Measurements from ENCODE around the gene LYPD8. TPM values are rescaled to one million over a fixed set of nuclear protein-coding genes. Genes with fewer than 3 reads are reported as not detected.
A peak's percentile ranks its signal among the peaks of the same experiment; 100 is the strongest.

Gene LYPD8
- total RNA-seq, 2 experiments from 2014 or later: not detected

DNA sequence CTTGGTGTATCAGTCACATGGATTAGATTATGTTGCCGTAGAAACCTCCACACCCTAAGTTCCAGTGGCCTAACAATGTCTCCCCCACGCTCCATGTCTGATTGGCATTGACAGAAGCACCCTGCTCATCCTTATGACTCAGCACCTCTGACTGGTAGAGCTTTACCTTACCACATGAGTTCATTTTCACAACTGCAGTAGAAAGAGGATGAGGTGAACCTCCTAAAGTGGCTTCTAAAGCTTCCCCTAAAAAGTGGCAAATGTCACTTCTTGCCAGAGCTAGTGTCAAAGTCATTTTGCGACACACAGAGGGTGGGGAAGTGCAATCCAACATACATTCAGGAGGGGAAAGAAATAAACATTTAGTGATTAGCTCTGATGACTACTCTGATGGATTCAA is 30.6 kb upstream of the LYPD8 start:
- intact Hi-C loops (cut with DNase I, micrococcal nuclease): no loop called here
- H3K4me1 ChIP-seq (ENCODE audit: insufficient read depth, low read length): no peaks in the 10 kb centered on the region
- TF ChIP-seq, protein P1, sequence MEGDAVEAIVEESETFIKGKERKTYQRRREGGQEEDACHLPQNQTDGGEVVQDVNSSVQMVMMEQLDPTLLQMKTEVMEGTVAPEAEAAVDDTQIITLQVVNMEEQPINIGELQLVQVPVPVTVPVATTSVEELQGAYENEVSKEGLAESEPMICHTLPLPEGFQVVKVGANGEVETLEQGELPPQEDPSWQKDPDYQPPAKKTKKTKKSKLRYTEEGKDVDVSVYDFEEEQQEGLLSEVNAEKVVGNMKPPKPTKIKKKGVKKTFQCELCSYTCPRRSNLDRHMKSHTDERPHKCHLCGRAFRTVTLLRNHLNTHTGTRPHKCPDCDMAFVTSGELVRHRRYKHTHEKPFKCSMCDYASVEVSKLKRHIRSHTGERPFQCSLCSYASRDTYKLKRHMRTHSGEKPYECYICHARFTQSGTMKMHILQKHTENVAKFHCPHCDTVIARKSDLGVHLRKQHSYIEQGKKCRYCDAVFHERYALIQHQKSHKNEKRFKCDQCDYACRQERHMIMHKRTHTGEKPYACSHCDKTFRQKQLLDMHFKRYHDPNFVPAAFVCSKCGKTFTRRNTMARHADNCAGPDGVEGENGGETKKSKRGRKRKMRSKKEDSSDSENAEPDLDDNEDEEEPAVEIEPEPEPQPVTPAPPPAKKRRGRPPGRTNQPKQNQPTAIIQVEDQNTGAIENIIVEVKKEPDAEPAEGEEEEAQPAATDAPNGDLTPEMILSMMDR (IDR thresholded peaks at IDR 0.05): no peak
- Mint-ChIP-seq H3K27ac (no peak overlapping the region), H3K4me1 (ENCODE audit: low read depth) (no peaks in the 10 kb centered on the region), H3K4me3 (no peak overlapping the region), H3K27me3 (peaks cover 21% of the 10 kb centered on the region), H3K36me3 (ENCODE audit: low read depth) (no peaks in the 10 kb centered on the region), H3K9me3 (no peaks in the 10 kb centered on the region)
- H3K9me3 ChIP-seq (ENCODE audit: control insufficient read depth in 1 of 2, insufficient read depth in 1 of 2, low read length in 2 of 2): peaks cover 0 to 5% of the 10 kb centered on the region in 2 experiments
- ChIA-PET CTCF (no interaction called here), POLR2A (no interaction called here)
- DNase-seq: peak in 2 of 14 experiments; percentile 7 to 26
- H3K4me3 ChIP-seq (ENCODE audit: low read length): no peak overlapping the region
- H3K27me3 ChIP-seq (ENCODE audit: control insufficient read depth in 1 of 2, insufficient read depth in 2 of 2, low read length in 2 of 2): peaks cover 0 to 9% of the 10 kb centered on the region in 2 experiments
- H3K36me3 ChIP-seq (ENCODE audit: insufficient read depth, low read length): no peaks in the 10 kb centered on the region
- no peak for ATAC-seq (ENCODE audit: poor library complexity)
- H3K27ac ChIP-seq (ENCODE audit: low read depth in 1 of 2, low read length in 2 of 2): no peak overlapping the region

DNA sequence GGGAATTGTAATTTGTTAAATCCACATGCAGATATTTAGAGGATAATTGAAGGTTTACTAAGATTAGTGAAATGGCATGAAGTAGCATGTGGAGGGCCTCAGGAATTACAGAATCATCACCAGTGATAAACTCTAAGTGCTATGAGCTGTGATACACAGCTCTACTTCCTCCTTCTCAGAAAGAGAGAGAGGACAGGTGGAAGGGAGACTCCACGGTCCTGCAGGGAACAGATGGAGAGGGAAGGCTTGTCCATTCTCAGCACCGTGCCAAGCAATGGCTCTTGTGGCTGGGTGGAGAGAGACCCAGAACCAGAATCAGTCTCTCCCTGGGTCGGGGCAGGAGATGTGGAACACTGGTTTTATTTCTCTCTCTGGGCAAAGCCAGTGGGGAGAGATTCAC is 27.8 kb upstream of the LYPD8 start:
- ChIA-PET CTCF (no interaction called here), POLR2A (no interaction called here)
- H3K4me1 Mint-ChIP-seq (ENCODE audit: low read depth): no peaks in the 10 kb centered on the region

GRCh38 chr1:248782416-248783141 is 27.0 kb upstream of the LYPD8 start:
- peaks cover 5% of the 10 kb centered on the region for H3K9me3 Mint-ChIP-seq
- Histone ChIP-seq H3K27me3 (ENCODE audit: control insufficient read depth in 1 of 2, insufficient read depth in 2 of 2, low read length in 2 of 2) (peaks cover 6 to 11% of the 10 kb centered on the region in 2 experiments), H3K4me1 (ENCODE audit: insufficient read depth, low read length) (no peaks in the 10 kb centered on the region), H3K36me3 (ENCODE audit: insufficient read depth, low read length) (no peaks in the 10 kb centered on the region), H3K27ac (ENCODE audit: low read depth in 1 of 2, low read length in 2 of 2) (no peak overlapping the region), H3K4me3 (ENCODE audit: low read length) (no peak overlapping the region), H3K9me3 (ENCODE audit: control insufficient read depth in 1 of 2, insufficient read depth in 1 of 2, low read length in 2 of 2) (peaks cover 5 to 6% of the 10 kb centered on the region in 2 experiments)
- no peaks in the 10 kb centered on the region for H3K4me1 Mint-ChIP-seq (ENCODE audit: low read depth)
- DNase-seq: no peak
- H3K4me3 Mint-ChIP-seq: no peak overlapping the region
- intact Hi-C loops (cut with DNase I, micrococcal nuclease): no loop called here
- H3K36me3 Mint-ChIP-seq (ENCODE audit: low read depth): no peaks in the 10 kb centered on the region
- no peak overlapping the region for H3K27ac Mint-ChIP-seq
- POLR2A ChIA-PET: no interaction called here
- CTCF ChIA-PET: no interaction called here
- TF ChIP-seq, protein P1 (IDR thresholded peaks at IDR 0.05): no peak
- H3K27me3 Mint-ChIP-seq: peaks cover 32% of the 10 kb centered on the region
- no peak for ATAC-seq (ENCODE audit: poor library complexity)

More for the DNA sequence above, 27.8 kb upstream of the LYPD8 start:
- TF ChIP-seq, protein P1 (IDR thresholded peaks at IDR 0.05): no peak
- DNase-seq (no peak), ATAC-seq (ENCODE audit: poor library complexity) (no peak)
- Mint-ChIP-seq H3K36me3 (ENCODE audit: low read depth) (no peaks in the 10 kb centered on the region), H3K27me3 (peaks cover 29% of the 10 kb centered on the region), H3K9me3 (peaks cover 3% of the 10 kb centered on the region), H3K27ac (no peak overlapping the region), H3K4me3 (no peak overlapping the region)
- Histone ChIP-seq H3K9me3 (ENCODE audit: control insufficient read depth in 1 of 2, insufficient read depth in 1 of 2, low read length in 2 of 2) (peaks cover 3 to 6% of the 10 kb centered on the region in 2 experiments), H3K4me1 (ENCODE audit: insufficient read depth, low read length) (no peaks in the 10 kb centered on the region), H3K27ac (ENCODE audit: low read depth in 1 of 2, low read length in 2 of 2) (no peak overlapping the region), H3K27me3 (ENCODE audit: control insufficient read depth in 1 of 2, insufficient read depth in 2 of 2, low read length in 2 of 2) (peaks cover 6 to 11% of the 10 kb centered on the region in 2 experiments), H3K4me3 (ENCODE audit: low read length) (no peak overlapping the region), H3K36me3 (ENCODE audit: insufficient read depth, low read length) (no peaks in the 10 kb centered on the region)
- intact Hi-C loops (cut with DNase I, micrococcal nuclease): no loop called here
